AG08395 (cell line): ENCODE data around the gene ZNF513.
"Not testable (repeated sequence)": the region's sequence is repeated elsewhere in the genome, so short reads cannot be mapped to it uniquely, and the experiment has no call there.

ENCODE experiments used
- DNase-seq: peaks from one replicate; pipeline ENCODE4 v3.0.0; 2012; ENCODE audit warnings: mixed read lengths, low spot score

Gene ZNF513

DNA sequence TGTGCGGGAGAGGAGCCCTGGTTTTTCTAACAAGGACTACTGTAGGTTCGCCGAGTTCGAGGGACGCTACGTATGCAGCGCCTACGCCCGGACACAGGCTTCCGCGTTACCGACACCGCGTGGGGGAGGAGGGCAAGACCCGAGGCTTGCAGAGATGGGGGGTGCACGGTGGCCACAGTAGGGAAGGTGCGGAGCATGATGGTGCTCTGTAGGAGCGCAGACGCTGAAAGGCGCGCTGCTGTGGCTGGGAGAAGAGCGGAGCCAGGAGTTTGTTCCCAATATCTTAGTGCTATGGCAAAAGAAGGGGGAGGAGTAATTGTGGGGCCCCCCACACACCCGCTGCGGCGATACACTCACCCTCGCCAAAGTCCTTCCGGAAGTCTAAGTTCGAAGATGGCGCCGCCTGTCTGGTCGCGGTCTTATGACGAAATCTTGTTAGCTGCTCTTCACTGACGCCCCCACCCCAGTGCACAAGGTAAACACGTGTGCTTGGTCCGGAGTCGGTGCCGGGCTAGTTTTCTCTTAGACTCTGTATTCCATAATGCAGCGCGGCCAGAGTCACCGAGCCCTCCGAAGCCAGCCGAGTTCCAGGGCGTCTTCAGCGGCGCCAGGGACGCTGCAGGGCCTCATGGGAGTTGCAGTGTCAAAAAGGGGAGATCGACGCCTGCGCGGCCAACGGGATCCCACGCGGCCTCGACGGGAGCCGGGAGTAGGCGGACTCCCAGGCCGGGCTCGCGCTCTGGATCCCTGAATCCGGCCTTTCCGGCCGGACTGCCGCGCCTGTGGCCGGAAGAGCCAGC lies 24.0 kb downstream of the ZNF513 start, which contains the start of gene GTF3C2:
GTF3C2 (minus strand) TSS at position 383 of the 800 bp plus-strand sequence. CDS start 13,210 bp downstream, outside the sequence.
- peak; percentile 96 for DNase-seq

DNA sequence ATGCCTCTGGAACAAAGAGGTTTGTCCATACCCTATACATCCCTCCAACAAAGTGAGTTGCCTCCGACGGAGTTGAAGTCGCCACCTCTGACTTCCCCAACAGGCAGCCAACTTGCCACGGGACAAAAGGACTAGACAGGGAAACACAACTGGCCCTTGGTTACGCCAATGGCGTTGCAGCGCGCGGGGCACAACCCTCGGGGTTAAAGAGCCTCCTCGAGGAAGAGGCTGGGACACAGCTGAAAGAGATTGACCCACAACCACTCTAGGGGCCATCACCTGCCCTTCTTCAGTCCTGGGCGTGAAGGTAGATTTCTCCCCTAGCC lies 24.5 kb downstream of the ZNF513 start:
- peak; percentile 65 for DNase-seq

DNA sequence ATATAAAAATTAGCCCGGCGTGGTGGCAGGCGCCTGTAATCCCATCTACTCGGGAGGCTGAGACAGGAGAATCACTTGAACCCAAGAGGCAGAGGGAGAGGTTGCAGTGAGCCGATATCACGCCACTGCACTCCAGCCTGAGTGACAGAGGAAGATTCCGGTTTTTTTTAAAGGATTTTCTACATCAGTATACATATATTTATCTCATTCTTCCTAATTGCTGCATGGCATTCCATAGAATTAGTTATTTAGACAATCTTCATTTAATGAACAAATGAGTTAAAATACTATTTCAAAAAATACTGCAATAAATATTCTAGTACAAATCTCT lies 26.0 kb downstream of the ZNF513 start:
- DNase-seq: no peak

DNA sequence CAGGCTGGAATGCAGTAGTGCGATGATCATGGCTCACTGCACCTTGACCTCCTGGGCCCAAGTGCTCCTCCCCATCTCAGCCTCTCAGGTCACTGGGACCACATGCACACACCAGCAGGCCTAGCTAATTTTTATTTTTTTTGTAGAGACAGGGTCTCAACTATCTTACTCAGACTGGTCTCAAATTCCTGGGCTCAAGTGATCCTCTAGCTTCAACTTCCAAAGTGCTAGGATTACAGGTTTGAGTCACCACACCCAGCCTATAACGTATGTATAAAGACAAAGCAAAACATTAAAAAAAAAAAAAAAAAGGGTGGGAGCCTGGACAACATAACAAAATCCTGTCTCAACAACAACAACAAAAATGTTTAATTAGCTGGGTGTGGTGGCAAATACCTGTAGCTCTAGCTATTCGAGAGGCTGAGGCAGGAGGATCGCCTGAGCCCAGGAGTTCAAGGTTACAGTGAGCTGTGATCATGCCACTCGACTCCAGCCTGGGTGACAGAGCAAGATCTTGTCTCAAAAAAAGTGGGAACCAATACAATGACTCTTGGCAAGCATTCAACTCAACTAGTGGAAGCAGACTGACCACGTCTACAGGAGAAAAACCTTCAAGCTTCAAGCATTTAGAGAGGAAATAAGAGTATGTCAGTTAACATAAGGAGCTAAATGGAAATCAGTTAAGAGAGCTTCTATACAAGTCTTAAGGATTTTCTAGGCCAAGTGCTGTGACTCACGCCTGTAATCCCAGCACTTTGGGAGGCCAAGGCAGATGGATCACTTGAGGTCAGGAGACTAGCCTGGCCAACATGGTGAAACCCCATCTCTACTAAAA lies 26.6 kb downstream of the ZNF513 start:
- no peak for DNase-seq

DNA sequence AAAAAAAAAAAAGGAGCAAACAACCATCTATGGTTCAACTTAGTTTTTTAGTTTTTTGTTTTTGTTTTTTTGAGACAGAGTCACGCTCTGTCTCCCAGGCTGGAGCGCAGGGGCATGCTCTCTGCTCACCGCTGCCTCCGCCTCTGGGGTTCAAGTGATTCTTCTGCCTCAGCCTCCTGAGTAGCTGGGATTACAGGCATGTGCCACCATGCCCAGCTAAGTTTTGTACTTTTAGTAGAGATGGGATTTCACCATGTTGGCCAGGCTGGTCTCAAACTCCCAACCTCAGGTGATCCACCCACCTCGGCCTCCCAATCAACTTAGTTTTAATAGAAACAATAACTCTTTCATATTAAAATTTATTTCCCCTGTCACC lies 27.2 kb downstream of the ZNF513 start:
- not testable (repeated sequence) for DNase-seq

DNA sequence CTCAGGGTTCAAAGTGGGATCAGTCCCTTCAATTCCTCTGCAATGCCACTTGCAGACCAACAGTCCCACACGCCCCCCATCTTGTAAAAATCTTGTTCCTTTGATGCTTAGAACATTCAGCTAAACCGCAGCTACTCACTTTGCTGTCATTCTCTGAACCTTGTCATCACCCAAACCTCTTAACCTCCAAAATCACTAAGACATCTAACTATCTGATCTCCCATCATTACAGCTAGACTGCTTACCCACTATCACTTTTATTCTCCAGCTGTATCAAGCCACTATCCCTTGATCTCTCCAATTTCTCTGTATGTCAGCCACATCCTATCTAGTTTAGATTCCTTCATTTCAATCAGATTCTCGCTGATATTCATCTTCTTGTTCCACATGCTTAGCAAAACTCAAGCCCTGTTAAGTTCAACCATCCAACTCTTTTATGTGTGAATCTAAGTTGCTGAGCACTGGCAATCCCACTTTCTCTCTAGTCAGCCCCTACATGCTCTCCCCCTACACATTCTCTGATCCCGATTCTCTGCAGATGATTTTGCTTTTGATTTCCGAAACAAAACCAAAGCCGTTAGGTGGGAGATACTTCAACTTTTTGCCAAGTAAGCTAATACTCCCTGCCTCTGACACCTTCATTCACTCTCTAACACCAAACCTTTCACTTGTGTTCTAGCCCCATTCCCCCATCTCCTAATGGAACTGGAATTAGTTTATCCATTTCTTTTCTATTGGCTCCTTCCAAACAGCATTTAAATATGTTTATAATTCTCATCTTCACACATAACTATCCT lies 28.5 kb downstream of the ZNF513 start:
- DNase-seq: no peak

DNA sequence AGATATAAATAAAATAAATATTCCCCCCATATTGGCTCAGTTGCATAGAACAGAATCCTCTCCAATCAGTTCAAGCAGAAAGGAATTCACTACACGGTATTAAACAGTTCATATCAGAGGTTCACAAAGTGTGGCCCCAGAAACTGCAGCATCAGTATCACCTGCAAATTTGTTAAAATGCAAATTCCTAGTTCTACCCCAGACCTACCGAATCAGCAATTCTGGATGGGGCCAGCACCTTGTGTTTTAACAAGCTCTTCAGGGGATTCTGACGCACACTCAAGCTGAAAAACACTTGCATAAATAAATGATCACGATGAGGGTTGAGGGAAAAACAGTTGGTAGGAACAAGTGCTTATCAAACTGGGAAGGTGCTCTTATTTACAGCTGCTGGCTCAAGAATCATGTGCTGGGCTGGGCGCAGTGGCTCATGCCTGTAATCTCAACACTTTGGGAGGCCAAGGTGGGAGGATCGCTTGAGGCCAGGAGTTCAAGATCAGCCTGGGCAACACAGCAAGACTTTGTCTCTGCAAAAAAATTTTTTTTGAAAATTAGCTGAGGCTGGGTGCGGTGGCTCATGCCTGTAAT lies 30.3 kb downstream of the ZNF513 start:
- no peak for DNase-seq

DNA sequence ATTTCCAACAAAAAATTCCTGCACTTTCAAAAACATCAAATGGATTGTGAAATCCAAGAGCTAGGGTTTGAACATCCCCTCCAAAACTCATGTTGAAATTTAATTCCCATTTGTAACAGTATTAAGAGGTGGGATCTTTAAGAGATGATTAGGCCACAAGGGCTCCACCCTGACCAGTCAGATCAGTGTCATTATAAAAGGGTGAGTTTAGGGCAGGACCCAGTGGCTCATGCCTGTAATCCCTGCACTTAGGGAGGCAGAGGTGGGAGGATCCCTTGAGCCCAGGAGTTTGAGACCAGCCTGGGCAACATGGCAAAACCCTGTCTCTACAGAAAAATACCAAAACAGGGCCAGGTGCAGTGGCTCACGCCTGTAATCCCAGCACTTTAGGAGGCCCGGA lies 32.9 kb downstream of the ZNF513 start:
- DNase-seq: no peak

DNA sequence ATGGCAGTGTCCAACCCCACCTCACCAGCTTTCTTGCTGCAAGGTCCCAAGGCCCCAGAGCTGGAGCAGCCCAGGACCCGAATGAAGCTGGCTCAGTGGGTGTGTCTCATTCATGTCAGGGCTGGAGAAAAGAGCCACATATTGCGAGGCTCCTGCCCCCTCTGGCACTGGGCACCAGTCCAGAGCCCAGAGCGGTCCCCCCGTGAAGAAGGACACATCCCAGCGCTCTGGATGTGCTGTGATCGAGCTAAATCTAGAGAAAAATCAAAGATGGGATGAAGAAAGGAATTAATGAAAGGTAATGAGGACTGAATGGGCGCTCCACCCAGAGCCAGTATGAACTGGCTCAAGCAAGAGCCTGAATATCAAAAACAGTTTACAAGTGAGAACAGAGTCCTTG lies 44.4 kb downstream of the ZNF513 start:
- DNase-seq: no peak

DNA sequence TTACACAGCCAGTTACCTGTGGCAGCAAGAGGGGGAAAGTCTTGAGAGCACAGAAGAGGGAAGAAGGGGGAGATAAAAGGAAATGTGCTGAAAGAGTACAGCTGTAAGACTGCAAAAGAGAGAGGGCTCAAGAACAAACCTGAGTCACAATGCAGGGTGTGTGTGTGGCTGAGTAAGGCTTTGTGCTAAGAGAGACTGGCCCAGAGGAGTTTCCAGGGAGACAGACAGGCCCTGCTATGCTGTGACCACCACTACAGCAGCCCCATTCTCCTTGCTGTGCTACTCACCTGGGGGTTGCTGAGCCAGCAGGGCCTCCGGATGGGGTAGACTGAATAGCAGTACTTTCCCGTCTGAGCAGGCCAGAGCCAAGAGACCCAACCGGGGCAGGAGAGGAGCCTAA lies 45.2 kb downstream of the ZNF513 start:
- no peak for DNase-seq
